ENCODE data around the gene NSL1. TPM values are rescaled to one million over a fixed set of nuclear protein-coding genes. Genes with fewer than 3 reads are reported as not detected.

NSL1 gene
- total and polyA plus RNA-seq, 9 of the 15 experiments (the other 6 are each of a cell fraction or from before 2014, with no cell fraction given) = 53.5 to 108 (median 59.1) TPM

DNA sequence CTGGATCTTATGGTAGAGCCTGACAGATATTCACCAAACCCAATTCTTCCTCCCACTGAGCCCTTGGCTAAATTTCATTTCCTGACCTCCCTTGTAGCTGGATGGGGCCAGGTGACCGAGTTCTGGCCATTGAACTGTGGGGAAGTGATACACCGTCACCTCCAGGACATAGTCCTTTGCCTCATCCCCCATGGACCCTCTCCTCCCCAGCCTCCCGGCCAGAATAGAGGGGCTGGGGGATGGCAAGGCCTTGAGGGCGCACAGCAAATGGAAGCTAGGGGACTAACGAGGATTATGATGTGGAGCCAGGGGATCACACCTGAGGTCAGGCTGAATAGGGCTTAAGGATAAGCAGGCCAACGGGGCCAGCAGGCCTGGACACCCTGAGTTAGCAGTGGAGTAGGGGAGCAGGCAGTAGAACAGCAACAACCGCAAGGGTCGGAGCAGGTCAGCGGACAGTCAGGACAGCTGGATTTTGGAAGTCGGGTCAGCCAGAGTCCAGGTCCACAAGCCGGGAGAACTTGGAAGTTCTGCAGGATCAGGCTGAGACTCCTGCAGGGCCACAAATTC, 107.0 kb downstream of the NSL1 start:
- no peaks in the 10 kb centered on the region for H3K9me3 ChIP-seq (replicated peaks; ENCODE audit: control insufficient read depth, insufficient read depth, low read depth, low read length)
- no peak for DNase-seq (ENCODE audit: extremely low read depth in 1 of 4, low spot score in 3 of 4)
- no TSS peak for BruUV-seq (replicated peaks)
- 50% methylated on average over 11 of the region's 11 CpGs for WGBS (ENCODE audit: insufficient coverage, low coverage, missing lambda C conversion rate)
- POLR2A ChIA-PET = interaction anchor here (0.6 kb wide), 1 partner anchor 30 kb away, joined by 3 read pairs; no protein-coding TSS in a partner anchor
- no peaks in the 10 kb centered on the region for H3K79me2 ChIP-seq (ENCODE audit: control insufficient read depth, insufficient read depth, low read length)
- FAIRE-seq = no peak
- ATAC-seq = no peak
- no peaks in the 10 kb centered on the region for H3K36me3 ChIP-seq (ENCODE audit: control insufficient read depth, insufficient read depth, low read length)
- H3K27me3 ChIP-seq (ENCODE audit: control insufficient read depth in 2 of 2, insufficient read depth in 2 of 2, low read length in 2 of 2) = peaks cover 36 to 50% of the 10 kb centered on the region in 2 experiments
- intact Hi-C loops (cut with micrococcal nuclease) (no loop called here), in situ Hi-C loops (cut with MboI) (no loop called here)
- H3K27ac ChIP-seq (ENCODE audit: extremely low read depth, low read depth, low read length) = no peak overlapping the region
- H4K20me1 ChIP-seq (replicated peaks; ENCODE audit: control insufficient read depth, insufficient read depth, low read length) = no peaks in the 10 kb centered on the region
- H3K9ac ChIP-seq (ENCODE audit: insufficient read depth in 1 of 2, low read depth in 2 of 2, low read length in 2 of 2) = no peak overlapping the region
- H3K9me1 ChIP-seq (ENCODE audit: control insufficient read depth, insufficient read depth, low read length) = no peaks in the 10 kb centered on the region
- H2AFZ ChIP-seq (ENCODE audit: low read depth, low read length) = no peak overlapping the region
- H3K4me3 ChIP-seq = no peak overlapping the region
- H3K4me1 ChIP-seq (replicated peaks in 1 of 2; ENCODE audit: control insufficient read depth in 2 of 2, insufficient read depth in 2 of 2, low read length in 2 of 2) = peaks cover 0 to 19% of the 10 kb centered on the region in 2 experiments; a peak in 3 of 5 replicates
- H3K4me2 ChIP-seq (ENCODE audit: insufficient read depth, low read length) = no peak overlapping the region
- CTCF ChIA-PET (ENCODE audit: low intra/inter-chr PET ratio) = no interaction called here
- no peak for TF ChIP-seq NBN (IDR thresholded peaks at IDR 0.05; ENCODE audit: low read depth)
- TF ChIP-seq RBFOX2 (IDR thresholded peaks at IDR 0.05; ENCODE audit: low read depth, low read length) = peak; percentile 23; the same call in 1 of the 2 replicates
- no peak for TF ChIP-seq ZKSCAN3 (CRISPR knock-in tag; IDR thresholded peaks at IDR 0.05)

GRCh38 chr1:212684076-212684475, 107.5 kb downstream of the NSL1 start:
- CTCF ChIA-PET (ENCODE audit: low intra/inter-chr PET ratio) = no interaction called here
- FAIRE-seq = no peak

More at GRCh38 chr1:212684076-212684475, 107.5 kb downstream of the NSL1 start:
- Histone ChIP-seq H3K4me1 (replicated peaks in 1 of 2; ENCODE audit: control insufficient read depth in 2 of 2, insufficient read depth in 2 of 2, low read length in 2 of 2) (peaks cover 0 to 19% of the 10 kb centered on the region in 2 experiments; a peak in 3 of 5 replicates), H3K79me2 (ENCODE audit: control insufficient read depth, insufficient read depth, low read length) (no peaks in the 10 kb centered on the region), H3K9me1 (ENCODE audit: control insufficient read depth, insufficient read depth, low read length) (no peaks in the 10 kb centered on the region), H3K27me3 (ENCODE audit: control insufficient read depth in 2 of 2, insufficient read depth in 2 of 2, low read length in 2 of 2) (peaks cover 31 to 45% of the 10 kb centered on the region in 2 experiments), H3K4me3 (no peak overlapping the region), H4K20me1 (replicated peaks; ENCODE audit: control insufficient read depth, insufficient read depth, low read length) (no peaks in the 10 kb centered on the region), H3K9me3 (replicated peaks; ENCODE audit: control insufficient read depth, insufficient read depth, low read depth, low read length) (no peaks in the 10 kb centered on the region), H3K27ac (ENCODE audit: extremely low read depth, low read depth, low read length) (no peak overlapping the region), H3K9ac (ENCODE audit: insufficient read depth in 1 of 2, low read depth in 2 of 2, low read length in 2 of 2) (no peak overlapping the region), H3K4me2 (ENCODE audit: insufficient read depth, low read length) (no peak overlapping the region), H3K36me3 (ENCODE audit: control insufficient read depth, insufficient read depth, low read length) (no peaks in the 10 kb centered on the region), H2AFZ (ENCODE audit: low read depth, low read length) (no peak overlapping the region)
- POLR2A ChIA-PET = interaction anchor here (0.6 kb wide), 1 partner anchor 29 kb away, joined by 3 read pairs; no protein-coding TSS in a partner anchor
- BruUV-seq (replicated peaks) = no TSS peak
- ATAC-seq (no peak), DNase-seq (ENCODE audit: extremely low read depth in 1 of 4, low spot score in 3 of 4) (no peak)
- WGBS (ENCODE audit: insufficient coverage, low coverage, missing lambda C conversion rate) = 33% methylated on average over 6 of the region's 6 CpGs
- intact Hi-C loops (cut with micrococcal nuclease) (no loop called here), in situ Hi-C loops (cut with MboI) (no loop called here)
- TF ChIP-seq TRIM24 (IDR thresholded peaks at IDR 0.05) (0 out of 4 replicates have a peak, but pooled peaks of 1 of the 2 experiments have one; percentile 10), ZNF589 (CRISPR knock-in tag; IDR thresholded peaks at IDR 0.05; ENCODE audit: low read depth) (0 out of 2 replicates have a peak, but pooled peaks have one; percentile 1), CEBPG (CRISPR knock-in tag; IDR thresholded peaks at IDR 0.05) (0 out of 2 replicates have a peak, but pooled peaks have one; percentile 19), CEBPG (tag; conservative IDR thresholded peaks at IDR 0.05 in 1 of 2, IDR thresholded peaks at IDR 0.05 in 1 of 2) (0 out of 4 replicates have a peak, but pooled peaks of 1 of the 2 experiments have one; percentile 5), EZH2 (IDR thresholded peaks at IDR 0.05; ENCODE audit: borderline replicate concordance, low read depth, low read length) (no peak), ZNF212 (CRISPR knock-in tag; IDR thresholded peaks at IDR 0.05) (0 out of 2 replicates have a peak, but pooled peaks have one; percentile 8), CREB3L1 (IDR thresholded peaks at IDR 0.05; ENCODE audit: borderline replicate concordance, low read depth) (no peak), ZNF311 (CRISPR knock-in tag; IDR thresholded peaks at IDR 0.05) (peak; percentile 22; the same call in 1 of the 2 replicates)
- TF ChIP-seq, protein P1, sequence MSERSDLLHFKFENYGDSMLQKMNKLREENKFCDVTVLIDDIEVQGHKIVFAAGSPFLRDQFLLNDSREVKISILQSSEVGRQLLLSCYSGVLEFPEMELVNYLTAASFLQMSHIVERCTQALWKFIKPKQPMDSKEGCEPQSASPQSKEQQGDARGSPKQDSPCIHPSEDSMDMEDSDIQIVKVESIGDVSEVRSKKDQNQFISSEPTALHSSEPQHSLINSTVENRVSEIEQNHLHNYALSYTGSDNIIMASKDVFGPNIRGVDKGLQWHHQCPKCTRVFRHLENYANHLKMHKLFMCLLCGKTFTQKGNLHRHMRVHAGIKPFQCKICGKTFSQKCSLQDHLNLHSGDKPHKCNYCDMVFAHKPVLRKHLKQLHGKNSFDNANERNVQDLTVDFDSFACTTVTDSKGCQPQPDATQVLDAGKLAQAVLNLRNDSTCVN (CRISPR knock-in tag; IDR thresholded peaks at IDR 0.05) = no peak

All from K562 (cell line).